ENCODE data around the gene MFF.

DNA sequence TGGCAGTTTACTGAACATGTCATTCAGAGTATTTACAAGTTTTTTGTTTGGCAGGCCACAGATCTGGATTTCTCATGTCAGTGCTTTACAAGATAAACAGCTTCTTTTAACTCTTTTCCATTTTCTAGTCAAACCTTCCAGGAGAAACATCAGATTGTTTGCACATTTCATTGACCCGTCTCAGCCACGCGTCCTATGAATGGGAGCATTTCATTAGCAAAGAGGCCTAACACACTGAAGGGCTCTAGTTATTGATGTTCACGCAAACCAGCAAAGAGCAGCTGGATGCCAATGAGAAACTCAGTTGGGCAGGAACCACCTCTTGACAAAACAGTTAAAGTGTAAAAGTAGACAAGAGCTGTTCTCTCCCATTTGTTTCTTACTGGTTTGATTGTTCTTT, 29.2 kb upstream of the MFF start:
- TF ChIP-seq, protein P1, sequence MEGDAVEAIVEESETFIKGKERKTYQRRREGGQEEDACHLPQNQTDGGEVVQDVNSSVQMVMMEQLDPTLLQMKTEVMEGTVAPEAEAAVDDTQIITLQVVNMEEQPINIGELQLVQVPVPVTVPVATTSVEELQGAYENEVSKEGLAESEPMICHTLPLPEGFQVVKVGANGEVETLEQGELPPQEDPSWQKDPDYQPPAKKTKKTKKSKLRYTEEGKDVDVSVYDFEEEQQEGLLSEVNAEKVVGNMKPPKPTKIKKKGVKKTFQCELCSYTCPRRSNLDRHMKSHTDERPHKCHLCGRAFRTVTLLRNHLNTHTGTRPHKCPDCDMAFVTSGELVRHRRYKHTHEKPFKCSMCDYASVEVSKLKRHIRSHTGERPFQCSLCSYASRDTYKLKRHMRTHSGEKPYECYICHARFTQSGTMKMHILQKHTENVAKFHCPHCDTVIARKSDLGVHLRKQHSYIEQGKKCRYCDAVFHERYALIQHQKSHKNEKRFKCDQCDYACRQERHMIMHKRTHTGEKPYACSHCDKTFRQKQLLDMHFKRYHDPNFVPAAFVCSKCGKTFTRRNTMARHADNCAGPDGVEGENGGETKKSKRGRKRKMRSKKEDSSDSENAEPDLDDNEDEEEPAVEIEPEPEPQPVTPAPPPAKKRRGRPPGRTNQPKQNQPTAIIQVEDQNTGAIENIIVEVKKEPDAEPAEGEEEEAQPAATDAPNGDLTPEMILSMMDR (IDR thresholded peaks at IDR 0.05): no peak
- no peak for TF ChIP-seq POLR2A (IDR thresholded peaks at IDR 0.05)

Measured in body of pancreas (tissue), 4 donors.